Adrenal gland (tissue), 12 donors: Measurements from ENCODE around the gene CFAP298. TPM values are rescaled to one million over a fixed set of nuclear protein-coding genes. Genes with fewer than 3 reads are reported as not detected.

Experiments used
- DNase-seq, 7 donors: peaks; one replicate each; pipeline ENCODE4 v3.0.0-alpha.2; 2019 to 2020
- H3K27ac ChIP-seq, 5 donors: fragments of 200-600 bp; sonication (generic) in 4 of 5; 1 replicate in 3 of 5; 2 replicates in 2 of 5; pipeline versions ENCODE4 v1.5.1 to v1.8.0; 2016 to 2020; ENCODE audit warnings: mild to moderate bottlenecking in 1 of 5
- H3K27me3 ChIP-seq: fragments of 200-600 bp; 2 replicates; pipeline ENCODE4 v1.8.0; 2021
- H3K36me3 ChIP-seq, 2 donors: fragments of 200-600 bp; replicated peaks in 1 of 2; 1 replicate in 1 of 2; 2 replicates in 1 of 2; pipeline versions ENCODE4 v1.5.1 to v1.8.0; 2018 to 2022
- H3K4me1 ChIP-seq, 2 donors: fragments of 200-600 bp; replicated peaks in 1 of 2; 1 replicate in 1 of 2; 2 replicates in 1 of 2; pipeline versions ENCODE4 v1.5.1 to v1.8.0; 2018 to 2021
- H3K4me3 ChIP-seq, 4 donors: fragments of 200-600 bp; sonication (generic) in 3 of 4; one replicate each; pipeline ENCODE4 v1.5.1; 2016 to 2018
- H3K9me3 ChIP-seq, 3 donors: fragments of 200-600 bp; sonication (generic) in 1 of 3; replicated peaks in 1 of 3; 1 replicate in 2 of 3; 2 replicates in 1 of 3; pipeline versions ENCODE4 v1.5.1 to v1.8.0; 2016 to 2021
- POLR2A ChIP-seq, 2 donors: fragments of 450-650 bp; IDR thresholded peaks; one replicate each; pipeline ENCODE4 v1.6.1; 2017; ENCODE audit warnings: antibody characterized with exemption in 2 of 2, mild to moderate bottlenecking in 2 of 2, moderate library complexity in 1 of 2
- WGBS, 4 donors: extraction: QIAGEN DNeasy Blood & Tissue Kit in 2 of 4; methylation state at CpG; one replicate each; pipeline versions ENCODE4 v1.1.5 to v1.1.7; 2013 to 2017; 5-methylcytosine and 5-hydroxymethylcytosine counted together
- intact Hi-C, 2 donors: fragments of 100-400 bp; cut with DNase I; formaldehyde crosslinking; loops; one replicate each; pipeline versions ENCODE4 v1.14.1 to v1.15.0; 2022 to 2023
- polyA plus RNA-seq, 3 donors: library from polyadenylated mRNA; stranded (reverse); fragments of 200-250 nt in 2 of 3; fragments of 350-450 nt in 1 of 3; fragmentation: Illumina TruSeq in 1 of 3; extraction: RNeasy Lipid Tissue Mini Kit (QIAGEN cat#74804) in 1 of 3; gene quantifications; one replicate each; pipeline ENCODE4 v1.2.3, GENCODE V29; 2013 to 2014
- total RNA-seq, 9 donors: library from RNA; depleted of rRNA in 4 of 9; stranded (reverse); fragments of >200 nt in 4 of 9; fragments of 120-200 nt in 1 of 9; fragmentation: NEBNext Ultra II Directional in 1 of 9; extraction: Animal tissue kit (Norgen Biotek cat#: 25700) in 1 of 9; gene quantifications; one replicate each; pipeline versions ENCODE4 v1.1.0 to v1.2.4, GENCODE V29; 2013 to 2023
- TF ChIP-seq, protein P1 (sequence below), 6 experiments: fragments of 450-650 bp in 4 of 6; fragments of 200-600 bp in 2 of 6; sonication (generic) in 1 of 6; IDR thresholded peaks; 1 replicate in 5 of 6; 2 replicates in 1 of 6; pipeline versions ENCODE4 v1.5.1 to v1.8.0; 2016 to 2021; ENCODE audit warnings: antibody characterized with exemption in 6 of 6, mild to moderate bottlenecking in 2 of 6, moderate library complexity in 1 of 6
- donor health status: healthy with polysubstance abuse.
- donor health status: Bipolar disorder and iron deficiency.
- donor health status: DM: yes; HTN: yes; CAD: no.
- donor health status: DM: no; HTN: no; CAD: no.
- donor health status: DM: no; HTN: no; CAD: no.
- donor health status: DM: yes; HTN: yes; CAD: no.

CFAP298 gene
- total and polyA plus RNA-seq, 12 donors = 20.3 to 101 (median 36.8) TPM

DNA sequence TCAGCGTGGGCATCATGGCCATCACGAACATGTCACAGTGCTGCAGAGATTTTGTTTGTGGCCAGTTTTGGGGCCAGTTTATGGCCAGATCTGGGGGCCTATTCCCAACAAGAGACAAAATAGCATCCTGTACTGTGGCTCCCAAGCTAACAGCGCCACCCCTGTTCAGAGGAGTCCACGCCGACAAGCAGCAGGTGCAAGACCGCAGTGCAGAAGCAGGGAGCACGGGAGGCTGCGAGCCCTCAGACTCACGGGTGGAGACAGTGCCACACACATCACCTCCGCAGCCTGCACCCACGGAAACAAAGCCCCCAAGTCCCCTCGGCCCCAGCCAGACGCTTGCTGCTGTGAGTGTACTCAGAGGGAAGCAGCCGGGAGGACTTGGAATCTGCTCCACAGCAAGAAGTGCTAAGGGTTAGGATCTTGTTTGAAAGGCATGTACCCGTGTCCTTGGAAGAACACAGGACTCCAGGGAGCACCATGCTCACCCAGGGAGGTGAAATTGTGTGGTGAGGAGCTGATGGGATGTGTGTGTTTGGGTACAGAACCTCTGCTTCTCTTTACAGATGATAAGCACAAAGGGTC lies 34.0 kb downstream of the CFAP298 start:
- DNase-seq = no peak
- intact Hi-C loops = no loop called here
- 62 to 73% (median 67%) methylated on average over 4 to 15 of the region's 15 CpGs for WGBS, 4 donors
- Histone ChIP-seq H3K4me1 (no peaks in the 10 kb centered on the region), H3K27me3 (no peaks in the 10 kb centered on the region), H3K27ac (no peak overlapping the region), H3K4me3 (no peak overlapping the region), H3K36me3 (no peaks in the 10 kb centered on the region), H3K9me3 (no peaks in the 10 kb centered on the region)
- no peak for TF ChIP-seq POLR2A (IDR thresholded peaks at IDR 0.05)
- TF ChIP-seq, protein P1, sequence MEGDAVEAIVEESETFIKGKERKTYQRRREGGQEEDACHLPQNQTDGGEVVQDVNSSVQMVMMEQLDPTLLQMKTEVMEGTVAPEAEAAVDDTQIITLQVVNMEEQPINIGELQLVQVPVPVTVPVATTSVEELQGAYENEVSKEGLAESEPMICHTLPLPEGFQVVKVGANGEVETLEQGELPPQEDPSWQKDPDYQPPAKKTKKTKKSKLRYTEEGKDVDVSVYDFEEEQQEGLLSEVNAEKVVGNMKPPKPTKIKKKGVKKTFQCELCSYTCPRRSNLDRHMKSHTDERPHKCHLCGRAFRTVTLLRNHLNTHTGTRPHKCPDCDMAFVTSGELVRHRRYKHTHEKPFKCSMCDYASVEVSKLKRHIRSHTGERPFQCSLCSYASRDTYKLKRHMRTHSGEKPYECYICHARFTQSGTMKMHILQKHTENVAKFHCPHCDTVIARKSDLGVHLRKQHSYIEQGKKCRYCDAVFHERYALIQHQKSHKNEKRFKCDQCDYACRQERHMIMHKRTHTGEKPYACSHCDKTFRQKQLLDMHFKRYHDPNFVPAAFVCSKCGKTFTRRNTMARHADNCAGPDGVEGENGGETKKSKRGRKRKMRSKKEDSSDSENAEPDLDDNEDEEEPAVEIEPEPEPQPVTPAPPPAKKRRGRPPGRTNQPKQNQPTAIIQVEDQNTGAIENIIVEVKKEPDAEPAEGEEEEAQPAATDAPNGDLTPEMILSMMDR (IDR thresholded peaks at IDR 0.05) = no peak

DNA sequence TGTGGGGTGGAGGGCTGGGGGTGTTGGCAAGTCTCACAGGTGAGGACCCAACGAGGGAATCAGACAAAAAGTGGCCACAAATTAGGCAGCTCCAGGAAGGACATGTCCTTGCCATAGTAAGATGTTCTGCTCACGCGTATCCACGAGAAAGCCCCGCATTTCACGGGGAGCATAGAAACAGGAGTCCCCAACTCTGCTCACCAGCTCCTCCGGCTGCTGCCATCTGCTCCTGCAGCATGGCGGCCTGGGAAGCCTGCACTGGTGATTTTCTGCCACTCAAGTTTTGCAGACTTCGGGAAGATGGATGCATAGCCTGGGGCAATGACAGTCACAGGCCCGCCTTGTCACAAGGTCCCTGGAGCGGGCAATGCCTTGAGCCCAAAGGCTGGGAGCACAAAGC lies 36.2 kb downstream of the CFAP298 start:
- Histone ChIP-seq H3K4me1 (no peaks in the 10 kb centered on the region), H3K4me3 (no peak overlapping the region), H3K27me3 (no peaks in the 10 kb centered on the region), H3K27ac (no peak overlapping the region), H3K9me3 (no peaks in the 10 kb centered on the region), H3K36me3 (no peaks in the 10 kb centered on the region)
- no peak for TF ChIP-seq POLR2A (IDR thresholded peaks at IDR 0.05)
- TF ChIP-seq, protein P1 (IDR thresholded peaks at IDR 0.05) = no peak
- intact Hi-C loops = no loop called here
- 90 to 94% (median 92%) methylated on average over 11 of the region's 11 CpGs for WGBS, 4 donors
- DNase-seq = no peak

DNA sequence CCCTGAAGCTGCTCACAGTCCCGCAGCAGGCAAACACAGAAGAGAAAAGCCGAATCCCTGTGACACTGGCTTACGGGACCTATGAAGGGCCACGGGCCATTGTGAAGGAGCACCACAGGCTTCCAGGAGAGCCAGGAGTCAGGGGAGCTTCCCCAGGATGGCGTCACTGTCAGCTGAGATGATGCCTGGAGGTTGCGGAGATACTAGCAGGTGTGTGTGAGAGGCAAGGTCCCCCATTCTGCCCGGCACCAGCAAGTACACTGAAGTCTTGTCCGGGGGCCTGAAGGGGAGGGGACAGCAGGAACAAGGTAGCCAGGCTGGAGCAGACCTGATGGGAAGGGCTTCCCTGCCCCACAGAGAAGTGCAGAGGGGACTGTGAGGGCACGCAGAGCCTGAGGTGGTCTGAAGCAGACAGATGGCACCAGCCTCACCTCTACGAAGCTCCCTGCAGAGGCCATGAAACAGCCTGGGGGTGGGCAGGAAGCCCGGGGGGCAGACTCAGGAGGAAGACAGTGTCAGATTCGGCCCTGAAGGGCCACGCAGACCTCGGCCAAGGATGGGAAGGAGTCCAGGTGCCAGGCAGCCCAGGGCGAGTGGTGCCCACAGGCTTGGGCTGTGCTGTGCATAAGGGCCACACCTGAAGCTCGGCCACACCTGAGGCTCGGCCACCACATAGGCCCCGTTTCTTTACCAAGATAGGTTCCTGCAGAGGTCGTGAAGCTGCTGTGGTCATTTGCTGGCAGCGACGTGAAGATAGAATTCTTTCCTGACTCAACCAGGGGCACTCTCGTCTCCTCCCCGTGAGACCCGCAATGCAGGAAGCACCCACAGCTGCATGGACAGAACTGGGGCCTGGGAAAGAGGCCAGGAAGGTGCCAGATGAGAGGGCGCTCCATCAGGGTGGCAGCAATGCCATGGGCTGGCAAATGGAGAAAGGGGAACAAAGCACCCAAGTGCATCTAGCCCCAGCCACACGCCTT lies 36.9 kb downstream of the CFAP298 start:
- Histone ChIP-seq H3K4me1 (no peaks in the 10 kb centered on the region), H3K36me3 (no peaks in the 10 kb centered on the region), H3K9me3 (no peaks in the 10 kb centered on the region), H3K4me3 (no peak overlapping the region), H3K27ac (no peak overlapping the region), H3K27me3 (no peaks in the 10 kb centered on the region)
- DNase-seq = no peak
- no peak for TF ChIP-seq POLR2A (IDR thresholded peaks at IDR 0.05)
- TF ChIP-seq, protein P1 (IDR thresholded peaks at IDR 0.05) = no peak
- intact Hi-C loops = no loop called here
- 74 to 84% (median 80%) methylated on average over 17 to 26 of the region's 26 CpGs for WGBS, 4 donors

DNA sequence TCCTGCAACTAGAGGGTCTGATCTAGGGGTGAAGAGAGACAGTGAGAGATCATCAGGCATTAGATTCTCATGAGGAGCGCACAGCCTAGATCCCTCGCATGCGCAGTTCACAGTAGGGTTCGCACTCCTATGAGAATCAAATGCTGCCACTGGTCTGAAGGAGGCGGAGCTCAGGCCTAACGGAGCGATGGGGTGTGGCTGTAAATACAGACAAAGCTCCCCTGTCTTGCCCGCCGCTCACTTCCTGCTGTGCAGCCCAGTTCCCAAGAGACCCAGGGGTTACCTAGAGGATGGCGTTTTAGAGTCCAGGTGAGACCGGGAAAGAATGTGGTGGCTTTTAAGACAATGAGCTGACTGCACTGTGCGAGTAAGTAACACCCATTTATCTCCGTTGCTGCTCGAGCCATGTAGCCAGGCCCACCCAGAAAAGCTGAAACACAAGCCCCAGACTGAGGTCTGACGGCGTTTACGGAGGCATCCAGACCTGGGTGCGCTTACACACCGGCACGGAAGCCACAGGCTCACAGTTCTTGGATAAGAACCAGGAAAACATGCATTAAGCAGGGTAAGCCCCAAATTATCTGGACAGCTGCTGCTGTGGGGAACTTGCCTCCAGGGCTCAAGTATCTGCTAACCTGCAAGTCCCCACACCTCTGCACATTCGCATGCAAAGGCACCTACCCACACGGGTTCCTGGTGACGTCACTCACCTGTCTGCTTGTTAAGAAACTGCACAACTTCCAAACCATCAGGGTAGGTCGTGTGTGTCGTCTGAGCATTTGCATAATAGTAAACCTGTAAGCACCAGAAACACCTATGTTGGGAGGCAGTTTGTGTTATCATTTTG lies 39.4 kb downstream of the CFAP298 start:
- no peaks in the 10 kb centered on the region for H3K27me3 ChIP-seq
- no peaks in the 10 kb centered on the region for H3K36me3 ChIP-seq
- no peaks in the 10 kb centered on the region for H3K9me3 ChIP-seq
- WGBS, 4 donors = 74 to 81% (median 77%) methylated on average over 22 to 25 of the region's 25 CpGs
- intact Hi-C loops = no loop called here
- peaks cover 0 to 5% of the 10 kb centered on the region in 2 donors for H3K4me1 ChIP-seq
- no peak for DNase-seq
- H3K27ac ChIP-seq = no peak overlapping the region
- no peak overlapping the region for H3K4me3 ChIP-seq
- no peak for TF ChIP-seq POLR2A (IDR thresholded peaks at IDR 0.05)
- TF ChIP-seq, protein P1 (IDR thresholded peaks at IDR 0.05) = no peak
